BLaER1 (cell line): Measurements from ENCODE around the gene LSM10.

Source experiments
- H3K27ac ChIP-seq: shearing (Covaris generic); formaldehyde crosslinking; 2 replicates; pipeline ENCODE4 v1.8.1; 2022
- H3K27me3 ChIP-seq: shearing (Covaris generic); formaldehyde crosslinking; 2 replicates; pipeline ENCODE4 v1.8.1; 2022
- H3K36me3 ChIP-seq: shearing (Covaris generic); formaldehyde crosslinking; 2 replicates; pipeline ENCODE4 v1.8.1; 2022
- H3K4me1 ChIP-seq: shearing (Covaris generic); formaldehyde crosslinking; 2 replicates; pipeline ENCODE4 v1.8.1; 2022
- H3K4me2 ChIP-seq: shearing (Covaris generic); formaldehyde crosslinking; 2 replicates; pipeline ENCODE4 v1.8.1; 2022
- H3K4me3 ChIP-seq: shearing (Covaris generic); formaldehyde crosslinking; 2 replicates; pipeline ENCODE4 v1.8.1; 2022
- H3K9ac ChIP-seq: shearing (Covaris generic); formaldehyde crosslinking; 2 replicates; pipeline ENCODE4 v1.8.1; 2022
- H3K9me3 ChIP-seq: shearing (Covaris generic); formaldehyde crosslinking; 2 replicates; pipeline ENCODE4 v1.8.1; 2022
- H4K20me1 ChIP-seq: shearing (Covaris generic); formaldehyde crosslinking; 2 replicates; pipeline ENCODE4 v1.8.1; 2022
- Cebpa-rat ChIP-seq: shearing (Covaris generic); IDR thresholded peaks from 2 replicates; pipeline ENCODE4 v1.8.1; 2022

The LSM10 gene

DNA sequence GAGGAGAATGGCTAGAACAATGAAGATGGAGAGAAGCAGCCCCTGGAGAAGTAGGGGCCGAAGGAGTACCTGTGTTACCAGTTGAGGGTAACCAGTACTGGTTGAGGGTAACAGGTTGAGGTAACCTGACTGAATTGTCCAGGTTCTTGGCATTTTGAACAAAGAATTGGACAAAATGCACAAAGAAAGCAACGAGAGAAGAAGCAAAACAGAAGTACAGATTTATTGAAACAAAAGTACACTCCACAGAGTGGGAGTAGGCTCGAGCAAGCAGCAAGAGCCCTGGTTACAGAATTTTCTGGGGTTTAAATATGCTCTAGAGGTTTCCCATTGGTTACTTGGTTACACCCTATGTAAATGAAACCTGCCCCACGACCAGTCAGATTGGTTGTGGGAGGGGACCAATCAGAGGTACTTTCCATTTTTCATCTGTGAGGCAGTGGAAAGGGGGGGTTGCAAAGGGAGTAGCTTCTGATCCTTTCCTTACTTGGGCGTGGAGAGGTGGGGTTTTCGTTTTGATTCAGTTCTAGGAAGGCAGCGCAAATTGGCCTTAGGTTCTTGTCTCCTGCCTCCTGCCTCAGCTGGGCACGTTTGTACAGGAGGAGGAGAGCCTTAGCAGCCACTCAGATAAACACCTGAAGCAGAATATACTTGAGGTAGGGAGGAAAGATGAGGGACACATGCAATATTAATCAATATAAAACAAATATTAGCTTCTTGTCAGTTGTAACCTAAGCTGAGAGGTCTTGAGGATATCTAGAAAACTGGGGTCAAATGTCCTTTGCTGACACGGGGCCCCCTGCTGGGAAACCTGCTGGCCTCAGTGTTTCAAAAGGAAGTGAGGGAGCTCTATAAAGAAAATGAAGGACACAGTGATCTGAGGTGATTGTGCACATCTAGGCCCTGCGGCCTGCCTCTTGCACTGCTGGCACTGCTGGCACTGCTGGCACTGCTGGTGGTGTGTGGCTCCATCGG lies 14.3 kb upstream of the LSM10 start:
- H3K4me2 ChIP-seq: no peak overlapping the region
- H4K20me1 ChIP-seq: no peaks in the 10 kb centered on the region
- no peaks in the 10 kb centered on the region for H3K4me1 ChIP-seq
- H3K9ac ChIP-seq: no peak overlapping the region
- no peak overlapping the region for H3K27ac ChIP-seq
- H3K36me3 ChIP-seq: no peaks in the 10 kb centered on the region
- no peak for TF ChIP-seq Cebpa-rat
- H3K9me3 ChIP-seq: peaks cover 26% of the 10 kb centered on the region
- H3K4me3 ChIP-seq: no peak overlapping the region
- H3K27me3 ChIP-seq: no peaks in the 10 kb centered on the region

DNA sequence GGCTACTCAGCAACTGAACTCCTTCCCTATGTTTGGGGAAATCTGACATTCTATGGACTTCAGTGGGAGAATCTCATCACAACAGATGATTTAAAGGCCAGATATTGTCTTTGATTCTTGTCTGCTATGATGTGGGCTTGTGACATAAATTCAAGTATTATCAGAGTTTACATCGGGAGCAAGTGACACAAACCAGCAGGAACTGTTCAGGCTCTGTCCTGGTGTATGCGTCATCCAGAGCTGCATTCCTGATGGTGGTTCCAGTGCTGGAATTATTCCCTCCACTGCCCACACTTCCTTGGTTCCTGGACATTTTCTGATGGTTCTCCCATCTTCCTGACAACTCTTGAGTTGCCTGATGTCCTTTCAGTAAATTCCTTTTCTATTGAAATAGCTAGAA lies 10.8 kb upstream of the LSM10 start:
- H3K4me2 ChIP-seq: no peak overlapping the region
- no peaks in the 10 kb centered on the region for H3K36me3 ChIP-seq
- TF ChIP-seq Cebpa-rat: no peak
- no peak overlapping the region for H3K27ac ChIP-seq
- no peaks in the 10 kb centered on the region for H3K27me3 ChIP-seq
- H3K4me1 ChIP-seq: no peaks in the 10 kb centered on the region
- no peaks in the 10 kb centered on the region for H4K20me1 ChIP-seq
- H3K9me3 ChIP-seq: peaks cover 11% of the 10 kb centered on the region
- H3K4me3 ChIP-seq: no peak overlapping the region
- H3K9ac ChIP-seq: no peak overlapping the region

DNA sequence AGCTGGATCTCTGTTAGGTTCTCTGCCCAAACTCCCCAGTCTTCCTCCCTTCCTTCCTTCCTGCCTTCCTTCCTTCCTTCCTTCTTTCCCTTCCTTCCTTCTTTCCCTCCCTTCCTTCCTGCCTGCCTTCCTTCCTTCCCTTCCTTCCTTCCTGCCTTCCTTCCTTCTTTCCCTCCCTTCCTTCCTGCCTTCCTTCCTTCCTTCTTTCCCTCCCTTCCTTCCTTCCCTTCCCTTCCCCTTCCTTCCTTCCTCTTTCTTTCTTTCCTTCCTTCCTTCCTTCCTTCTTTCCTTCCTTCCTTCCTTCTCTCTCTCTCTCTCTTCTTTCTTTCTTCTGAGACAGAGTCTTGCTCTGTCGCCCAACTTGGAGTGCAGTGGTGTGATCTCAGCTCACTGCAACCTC lies 8.7 kb upstream of the LSM10 start:
- H3K9ac ChIP-seq: no peak overlapping the region
- no peak overlapping the region for H3K27ac ChIP-seq
- no peak for TF ChIP-seq Cebpa-rat
- no peak overlapping the region for H3K4me3 ChIP-seq
- no peaks in the 10 kb centered on the region for H3K36me3 ChIP-seq
- H3K27me3 ChIP-seq: no peaks in the 10 kb centered on the region
- H3K9me3 ChIP-seq: peaks cover 8% of the 10 kb centered on the region
- H4K20me1 ChIP-seq: no peaks in the 10 kb centered on the region
- H3K4me1 ChIP-seq: no peaks in the 10 kb centered on the region
- H3K4me2 ChIP-seq: no peak overlapping the region

DNA sequence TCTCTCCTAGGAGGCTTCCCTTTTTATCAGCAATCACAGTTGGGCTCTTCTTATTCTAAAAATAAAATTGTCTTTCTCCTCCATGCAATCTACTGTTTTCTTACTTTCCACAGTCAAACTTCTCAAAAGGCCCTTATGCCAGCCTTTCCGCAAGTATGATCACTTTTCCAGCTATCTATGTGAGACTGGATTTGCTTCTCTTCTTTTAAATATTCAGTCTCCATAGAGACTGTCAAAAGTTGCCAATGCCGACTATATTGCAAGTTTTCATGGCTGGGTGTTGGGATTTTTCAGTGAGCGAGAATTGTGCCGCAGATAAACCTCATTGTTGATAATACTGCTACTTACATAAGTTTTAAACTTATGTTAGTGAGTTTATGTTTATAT lies 4.8 kb upstream of the LSM10 start:
- Histone ChIP-seq H3K4me2 (no peak overlapping the region), H3K9me3 (peaks cover 9% of the 10 kb centered on the region), H3K9ac (no peak overlapping the region), H3K36me3 (no peaks in the 10 kb centered on the region), H3K4me1 (peaks cover 5% of the 10 kb centered on the region), H3K27ac (no peak overlapping the region), H3K27me3 (no peaks in the 10 kb centered on the region), H3K4me3 (no peak overlapping the region), H4K20me1 (no peaks in the 10 kb centered on the region)
- no peak for TF ChIP-seq Cebpa-rat

DNA sequence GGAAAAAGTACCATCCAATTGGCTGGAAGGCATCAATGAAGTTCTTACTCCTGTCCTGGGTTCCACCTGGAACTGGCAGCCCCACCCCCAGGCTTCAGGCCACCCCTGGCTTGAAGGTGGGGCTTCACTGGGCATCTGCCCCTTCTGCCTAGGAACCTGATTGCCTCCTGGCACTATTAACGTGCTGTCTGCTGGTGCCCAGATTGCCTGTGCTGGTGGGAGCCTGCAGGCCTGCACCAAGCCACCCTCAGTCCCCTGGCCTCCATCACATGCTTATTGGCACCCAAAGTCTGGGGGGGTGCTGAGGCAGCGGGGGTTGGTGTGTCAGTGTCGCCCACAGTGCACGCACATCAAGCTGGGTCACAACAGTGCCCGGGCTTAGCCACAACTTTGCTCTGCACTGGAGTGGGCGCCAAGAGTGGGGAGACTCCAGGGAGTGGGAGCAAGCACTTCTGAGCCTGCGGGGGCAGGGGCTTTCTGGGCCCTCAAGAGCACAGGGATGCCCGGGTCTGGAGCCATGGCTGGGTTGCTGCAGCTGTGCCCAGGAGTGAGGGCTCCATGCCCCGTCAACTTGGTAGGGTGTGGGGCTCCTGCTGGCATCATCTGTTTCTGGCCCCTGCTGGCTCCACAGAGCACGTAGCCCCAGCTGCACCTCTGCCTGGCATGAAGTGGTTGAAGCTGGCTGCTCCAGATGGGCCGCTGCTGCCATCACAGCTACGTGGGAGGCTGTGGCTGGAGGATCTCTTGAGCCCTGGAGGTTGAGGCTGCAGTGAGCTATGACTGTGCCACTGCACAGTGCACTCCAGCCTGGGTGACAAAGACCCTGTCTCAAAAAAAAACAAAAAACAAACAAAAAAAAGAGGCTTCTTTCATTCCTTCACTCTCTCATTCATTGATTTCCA lies 4.1 kb upstream of the LSM10 start:
- Histone ChIP-seq H3K4me2 (no peak overlapping the region), H3K4me1 (peaks cover 9% of the 10 kb centered on the region), H4K20me1 (no peaks in the 10 kb centered on the region), H3K9me3 (peaks cover 9% of the 10 kb centered on the region), H3K36me3 (no peaks in the 10 kb centered on the region), H3K27me3 (no peaks in the 10 kb centered on the region), H3K9ac (no peak overlapping the region), H3K27ac (no peak overlapping the region), H3K4me3 (no peak overlapping the region)
- TF ChIP-seq Cebpa-rat: no peak

DNA sequence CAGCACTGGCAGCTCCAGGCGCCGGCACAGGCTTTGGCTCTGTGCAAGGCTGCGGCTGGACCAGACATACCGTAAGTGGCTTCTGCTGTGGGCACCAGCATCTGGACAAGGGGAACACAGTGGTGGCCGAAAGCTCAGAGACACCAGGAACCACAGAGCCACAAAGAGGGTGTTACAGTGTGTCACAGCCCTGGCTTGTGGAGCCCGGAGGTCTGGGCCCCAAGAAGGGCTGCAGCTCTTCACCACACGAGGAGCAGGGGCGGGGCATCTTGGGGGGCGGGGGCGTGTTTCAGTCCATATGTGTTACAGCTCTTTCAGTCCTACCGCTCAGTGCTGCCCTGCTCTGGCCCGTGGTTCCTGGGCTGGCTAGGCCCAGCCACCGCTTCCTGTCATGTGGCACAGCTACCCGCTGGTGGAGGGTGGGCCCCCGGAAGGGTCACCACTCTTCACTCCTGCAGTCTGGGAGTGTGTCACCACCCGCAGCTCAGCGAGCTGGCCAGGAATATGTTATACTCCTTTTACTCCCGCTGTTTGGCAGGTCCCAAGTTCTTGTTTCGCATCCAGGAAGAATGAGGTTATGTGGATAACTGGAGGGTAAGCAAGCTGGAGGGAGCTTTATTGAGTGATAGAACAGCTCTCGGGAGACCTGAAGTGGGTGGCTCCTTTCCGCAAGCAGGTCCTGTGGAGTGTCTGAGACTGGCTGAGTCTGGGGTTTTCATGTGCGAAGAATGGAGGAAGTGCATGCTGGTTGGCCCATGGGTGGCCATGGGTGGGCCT lies 3.3 kb upstream of the LSM10 start:
- no peaks in the 10 kb centered on the region for H3K27me3 ChIP-seq
- no peak overlapping the region for H3K4me3 ChIP-seq
- no peak overlapping the region for H3K27ac ChIP-seq
- peaks cover 17% of the 10 kb centered on the region for H3K4me1 ChIP-seq
- no peak overlapping the region for H3K4me2 ChIP-seq
- H3K9ac ChIP-seq: no peak overlapping the region
- TF ChIP-seq Cebpa-rat: no peak
- no peaks in the 10 kb centered on the region for H3K36me3 ChIP-seq
- H3K9me3 ChIP-seq: peaks cover 9% of the 10 kb centered on the region
- H4K20me1 ChIP-seq: no peaks in the 10 kb centered on the region

DNA sequence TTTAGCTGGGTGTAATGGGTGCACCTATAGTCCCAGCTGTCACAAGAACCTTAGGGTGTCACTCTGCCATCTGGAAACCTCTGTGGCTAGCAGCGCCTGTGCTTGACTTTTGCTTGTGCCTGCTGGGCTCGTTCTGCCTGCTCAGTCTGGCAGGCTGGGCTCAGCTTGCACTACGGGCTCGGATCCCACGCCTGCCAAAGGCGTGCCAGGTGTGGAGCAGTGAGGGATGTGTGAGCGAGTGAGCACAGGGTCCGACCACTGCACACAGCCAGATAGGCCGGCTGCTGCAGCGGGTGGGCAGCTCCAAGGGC lies 2.8 kb upstream of the LSM10 start:
- Histone ChIP-seq H4K20me1 (no peaks in the 10 kb centered on the region), H3K4me3 (no peak overlapping the region), H3K9ac (no peak overlapping the region), H3K27ac (no peak overlapping the region), H3K9me3 (peaks cover 9% of the 10 kb centered on the region), H3K4me1 (peaks cover 22% of the 10 kb centered on the region), H3K4me2 (no peak overlapping the region), H3K36me3 (no peaks in the 10 kb centered on the region), H3K27me3 (no peaks in the 10 kb centered on the region)
- TF ChIP-seq Cebpa-rat: no peak

DNA sequence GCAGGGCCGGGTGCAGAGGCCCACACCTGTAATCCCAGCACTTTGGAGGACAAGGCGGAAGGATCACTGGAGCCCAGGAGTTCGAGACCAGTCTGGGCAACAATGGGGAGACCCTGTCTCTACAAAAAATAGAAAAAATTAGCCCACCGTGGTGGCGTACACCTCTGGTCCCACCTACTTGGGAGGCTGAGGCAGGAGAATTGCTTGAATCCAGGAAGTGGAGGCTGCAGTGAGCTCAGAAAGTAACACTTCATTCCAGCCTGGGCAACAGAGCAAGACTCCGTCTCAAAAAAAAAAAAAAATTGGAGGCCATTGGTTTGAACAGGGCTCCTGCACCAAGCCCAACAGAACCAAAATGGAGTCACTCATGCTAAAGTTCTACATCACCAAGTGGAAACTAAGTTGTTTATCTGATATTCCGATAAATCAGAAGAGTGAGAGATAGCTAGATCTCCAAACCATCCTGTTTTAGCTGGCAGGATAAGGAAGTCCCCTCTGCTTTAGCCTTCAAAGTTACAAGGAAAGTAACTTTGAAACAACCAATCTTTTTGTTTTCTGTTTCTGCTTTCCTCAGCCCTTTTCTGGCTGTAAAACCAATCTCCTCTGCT lies 766 bp upstream of the LSM10 start:
- peak overlapping the region; percentile 83 for H3K9ac ChIP-seq
- H3K4me2 ChIP-seq: peak overlapping the region; percentile 95
- no peak for TF ChIP-seq Cebpa-rat
- no peaks in the 10 kb centered on the region for H3K27me3 ChIP-seq
- H3K4me3 ChIP-seq: peak overlapping the region; percentile 76; the same call in 1 of the 2 replicates
- no peaks in the 10 kb centered on the region for H4K20me1 ChIP-seq
- H3K36me3 ChIP-seq: peaks cover 9% of the 10 kb centered on the region
- peaks cover 23% of the 10 kb centered on the region for H3K4me1 ChIP-seq
- H3K27ac ChIP-seq: no peak overlapping the region
- peaks cover 9% of the 10 kb centered on the region for H3K9me3 ChIP-seq

DNA sequence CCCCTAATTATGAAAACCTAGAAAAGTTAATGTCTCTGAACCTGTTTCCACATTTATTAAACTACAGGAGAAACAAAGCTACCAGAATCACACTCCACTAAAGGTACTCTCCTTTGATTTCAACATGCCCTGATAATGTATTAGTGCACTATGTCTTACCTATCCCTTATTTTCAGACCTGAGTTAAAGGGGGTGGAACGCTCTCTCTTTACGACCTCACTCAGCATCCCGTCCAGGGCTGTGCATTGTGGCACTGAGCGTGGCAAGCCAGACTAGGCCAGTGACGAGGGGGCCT lies 678 bp downstream of the LSM10 start:
- Histone ChIP-seq H3K27me3 (no peaks in the 10 kb centered on the region), H3K4me3 (peak overlapping the region; percentile 76), H3K36me3 (peaks cover 24% of the 10 kb centered on the region), H4K20me1 (no peaks in the 10 kb centered on the region), H3K4me1 (peaks cover 23% of the 10 kb centered on the region), H3K27ac (peak overlapping the region; percentile 67), H3K9ac (peak overlapping the region; percentile 83), H3K4me2 (peak overlapping the region; percentile 95), H3K9me3 (peaks cover 9% of the 10 kb centered on the region)
- no peak for TF ChIP-seq Cebpa-rat
